Mesendoderm (in vitro differentiated cells): ENCODE data around the gene POLN.

ENCODE experiments used
- DNase-seq: peaks from one replicate; pipeline ENCODE4 v3.0.0; 2013
- H2AK5ac ChIP-seq: 2 replicates; pipeline ENCODE4 v1.6.1; 2013; ENCODE audit warnings: low read length, inconsistent platforms
- H2BK120ac ChIP-seq: 2 replicates; pipeline ENCODE4 v1.6.1; 2013; ENCODE audit warnings: low read depth, mild to moderate bottlenecking, low read length, moderate library complexity, mixed read lengths
- H2BK15ac ChIP-seq: replicated peaks from 2 replicates; pipeline ENCODE4 v1.6.1; 2013; ENCODE audit warnings: low read depth, mild to moderate bottlenecking, moderate library complexity
- H2BK5ac ChIP-seq: 2 replicates; pipeline ENCODE4 v1.6.1; 2013; ENCODE audit warnings: low read length, inconsistent platforms
- H3K18ac ChIP-seq: 2 replicates; pipeline ENCODE4 v1.6.1; 2013; ENCODE audit warnings: mild to moderate bottlenecking, low read length, mixed read lengths
- H3K23ac ChIP-seq: one replicate; pipeline ENCODE4 v1.6.1; 2013; ENCODE audit warnings: low read length
- H3K27ac ChIP-seq: 2 replicates; pipeline ENCODE4 v1.5.1; 2013; ENCODE audit warnings: low read depth, mild to moderate bottlenecking, inconsistent platforms, low read length, moderate library complexity
- H3K27me3 ChIP-seq: 2 replicates; pipeline ENCODE4 v1.6.1; 2013; ENCODE audit warnings: low read length, control low read depth, mild to moderate bottlenecking, inconsistent platforms; ENCODE audit not compliant: insufficient read depth, poor library complexity
- H3K36me3 ChIP-seq: 2 replicates; pipeline ENCODE4 v1.6.1; 2013; ENCODE audit warnings: low read length, inconsistent platforms; ENCODE audit not compliant: control insufficient read depth, insufficient read depth
- H3K4ac ChIP-seq: one replicate; pipeline ENCODE4 v1.6.1; 2013; ENCODE audit warnings: low read depth, mild to moderate bottlenecking, low read length, moderate library complexity
- H3K4me1 ChIP-seq: 2 replicates; pipeline ENCODE4 v1.6.1; 2013; ENCODE audit warnings: low read depth, low read length, inconsistent platforms; ENCODE audit not compliant: control insufficient read depth
- H3K4me2 ChIP-seq: 2 replicates; pipeline ENCODE4 v1.6.1; 2013; ENCODE audit warnings: low read length
- H3K4me3 ChIP-seq: 2 replicates; pipeline ENCODE4 v1.5.1; 2013; ENCODE audit warnings: mild to moderate bottlenecking, low read length
- H3K56ac ChIP-seq: one replicate; pipeline ENCODE4 v1.6.1; 2013; ENCODE audit warnings: low read length
- H3K79me1 ChIP-seq: 2 replicates; pipeline ENCODE4 v1.6.1; 2013; ENCODE audit warnings: low read length, inconsistent platforms
- H3K79me2 ChIP-seq: 2 replicates; pipeline ENCODE4 v1.6.1; 2013; ENCODE audit warnings: mild to moderate bottlenecking, low read length; ENCODE audit not compliant: control insufficient read depth, insufficient read depth
- H3K9ac ChIP-seq: 2 replicates; pipeline ENCODE4 v1.6.1; 2013; ENCODE audit warnings: low read length, inconsistent platforms
- H4K5ac ChIP-seq: one replicate; pipeline ENCODE4 v1.6.1; 2013; ENCODE audit warnings: low read length
- H4K8ac ChIP-seq: one replicate; pipeline ENCODE4 v1.6.1; 2013; ENCODE audit warnings: low read depth, mild to moderate bottlenecking, control low read depth, low read length, moderate library complexity
- WGBS: extraction: QIAGEN DNeasy Blood & Tissue Kit; methylation state at CpG from one replicate; pipeline ENCODE4 v1.1.7; 2013; ENCODE audit warnings: low lambda C conversion rate, missing lambda C conversion rate; ENCODE audit not compliant: insufficient coverage; ENCODE audit errors: extremely low coverage; 5-methylcytosine and 5-hydroxymethylcytosine counted together

The POLN gene

DNA sequence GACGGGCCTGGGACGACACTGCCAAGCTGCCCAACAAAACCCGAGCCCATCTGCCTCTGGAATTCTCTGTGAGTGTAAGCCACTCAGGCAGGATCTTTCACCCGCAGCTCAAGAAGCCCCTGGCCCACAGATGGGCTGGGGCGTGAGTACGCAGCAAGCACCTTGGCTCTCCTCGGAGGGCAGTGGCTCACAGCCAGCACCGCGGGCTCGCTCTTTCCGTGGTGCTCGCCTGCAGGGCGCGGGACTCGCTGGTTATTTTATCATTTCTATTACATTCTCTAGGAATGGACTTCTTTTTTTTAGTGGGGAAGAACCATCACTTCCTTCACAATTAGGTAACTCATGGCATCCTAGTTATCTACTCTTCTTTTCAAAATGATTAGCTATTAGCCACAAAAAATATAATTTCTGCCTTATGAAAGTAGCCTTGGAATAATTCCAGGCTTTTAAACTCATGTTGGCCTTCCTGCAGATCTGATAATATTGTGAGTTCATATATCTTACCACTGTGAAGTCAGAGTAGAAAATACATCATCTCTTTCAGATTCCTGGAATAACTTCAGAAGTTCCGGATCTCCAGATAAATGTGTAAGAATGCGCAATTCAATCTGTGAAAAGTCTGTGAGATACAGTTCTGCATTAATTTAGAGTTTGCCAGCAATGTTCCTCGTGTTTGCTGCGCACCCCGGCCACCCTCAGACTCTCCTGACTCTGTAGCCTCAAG, 114.2 kb downstream of the POLN start:
- no peaks in the 10 kb centered on the region for H3K36me3 ChIP-seq
- no peak overlapping the region for H4K5ac ChIP-seq
- H3K79me2 ChIP-seq: no peaks in the 10 kb centered on the region
- H3K27ac ChIP-seq: no peak overlapping the region
- no peak overlapping the region for H3K18ac ChIP-seq
- no peak overlapping the region for H3K23ac ChIP-seq
- H3K27me3 ChIP-seq: peaks cover 2% of the 10 kb centered on the region
- H3K4me3 ChIP-seq: no peak overlapping the region
- no peak for DNase-seq
- no peak overlapping the region for H2BK120ac ChIP-seq
- H3K4me2 ChIP-seq: no peak overlapping the region
- no peak overlapping the region for H3K56ac ChIP-seq
- no peak overlapping the region for H2AK5ac ChIP-seq
- no peaks in the 10 kb centered on the region for H3K4me1 ChIP-seq
- H3K79me1 ChIP-seq: no peaks in the 10 kb centered on the region
- whole genome bisulfite sequencing: no CpG with 5 or more reads among the region's 20 CpGs
- no peak overlapping the region for H4K8ac ChIP-seq
- no peak overlapping the region for H3K4ac ChIP-seq
- no peak overlapping the region for H2BK15ac ChIP-seq
- H2BK5ac ChIP-seq: no peak overlapping the region
- no peak overlapping the region for H3K9ac ChIP-seq

DNA sequence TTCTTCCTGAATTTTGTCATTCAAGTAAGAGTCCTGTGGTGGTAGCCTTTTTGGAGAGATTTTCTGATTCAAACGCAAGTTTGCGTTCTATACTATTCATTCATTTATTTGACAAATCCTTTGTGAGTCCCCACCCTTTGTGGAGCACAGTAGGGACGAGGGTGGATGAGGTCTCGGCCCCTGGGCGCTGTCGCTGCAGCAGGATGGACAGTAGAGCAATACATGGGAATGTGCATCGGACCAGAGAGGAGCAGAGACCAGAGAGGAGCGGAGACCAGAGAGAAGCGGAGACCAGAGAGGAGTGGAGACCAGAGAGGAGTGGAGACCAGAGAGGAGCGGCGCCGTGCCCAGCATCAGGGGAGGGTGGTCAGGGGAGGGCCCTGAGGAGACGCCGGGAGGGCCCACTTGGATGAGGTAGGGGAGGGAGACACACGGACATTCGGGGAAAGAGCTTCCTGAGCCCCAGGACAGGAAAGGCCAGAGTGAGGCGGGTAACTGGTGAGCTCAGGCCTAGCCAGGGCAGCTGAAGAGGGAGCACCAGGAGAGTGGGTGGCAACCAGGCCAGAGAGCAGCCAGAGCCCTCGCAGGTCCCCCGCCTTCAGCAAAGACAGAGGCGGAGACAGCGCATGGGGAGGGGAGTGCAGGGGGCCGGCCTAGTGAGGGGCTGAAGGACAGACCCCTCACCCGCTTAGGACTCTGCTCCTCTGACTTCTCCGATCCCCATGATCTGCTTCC, 115.4 kb downstream of the POLN start:
- WGBS: no CpG with 5 or more reads among the region's 24 CpGs
- Histone ChIP-seq H3K18ac (no peak overlapping the region), H4K8ac (no peak overlapping the region), H3K4me1 (no peaks in the 10 kb centered on the region), H3K4me2 (no peak overlapping the region), H3K9ac (no peak overlapping the region), H3K23ac (no peak overlapping the region), H3K4ac (no peak overlapping the region), H3K79me2 (no peaks in the 10 kb centered on the region), H3K56ac (no peak overlapping the region), H4K5ac (no peak overlapping the region), H2BK15ac (no peak overlapping the region), H2BK120ac (no peak overlapping the region), H3K27ac (no peak overlapping the region), H3K4me3 (no peak overlapping the region), H3K36me3 (no peaks in the 10 kb centered on the region), H3K27me3 (no peaks in the 10 kb centered on the region), H2BK5ac (no peak overlapping the region), H3K79me1 (no peaks in the 10 kb centered on the region), H2AK5ac (no peak overlapping the region)
- DNase-seq: no peak

DNA sequence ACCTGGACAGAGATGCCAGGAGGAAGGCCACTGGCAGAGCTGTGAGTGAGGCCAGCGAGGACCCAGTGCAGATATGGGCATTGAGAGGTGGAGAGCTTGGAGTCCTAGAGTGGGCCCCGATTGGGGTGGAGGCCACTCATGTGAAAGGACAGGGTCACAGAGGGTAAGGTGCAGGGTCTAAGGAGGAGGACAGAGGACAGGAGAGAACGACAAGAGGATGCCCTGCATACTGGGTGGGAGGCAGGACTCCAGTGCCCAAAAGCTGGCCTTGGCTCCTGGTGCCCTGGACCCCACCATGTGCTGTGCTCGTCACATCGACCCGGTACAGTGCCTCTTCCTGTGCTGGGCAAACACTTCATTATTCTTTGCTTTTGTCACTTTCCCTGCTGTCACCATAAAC, 116.1 kb downstream of the POLN start:
- DNase-seq: no peak
- Histone ChIP-seq H3K23ac (no peak overlapping the region), H3K27me3 (no peaks in the 10 kb centered on the region), H3K79me1 (no peaks in the 10 kb centered on the region), H3K4me2 (no peak overlapping the region), H2BK5ac (no peak overlapping the region), H2BK120ac (no peak overlapping the region), H2BK15ac (no peak overlapping the region), H3K36me3 (no peaks in the 10 kb centered on the region), H3K27ac (no peak overlapping the region), H3K79me2 (no peaks in the 10 kb centered on the region), H3K4me3 (no peak overlapping the region), H3K9ac (no peak overlapping the region), H3K18ac (no peak overlapping the region), H2AK5ac (no peak overlapping the region), H4K8ac (no peak overlapping the region), H4K5ac (no peak overlapping the region), H3K56ac (no peak overlapping the region), H3K4ac (no peak overlapping the region), H3K4me1 (no peaks in the 10 kb centered on the region)
- WGBS: no CpG with 5 or more reads among the region's 6 CpGs

DNA sequence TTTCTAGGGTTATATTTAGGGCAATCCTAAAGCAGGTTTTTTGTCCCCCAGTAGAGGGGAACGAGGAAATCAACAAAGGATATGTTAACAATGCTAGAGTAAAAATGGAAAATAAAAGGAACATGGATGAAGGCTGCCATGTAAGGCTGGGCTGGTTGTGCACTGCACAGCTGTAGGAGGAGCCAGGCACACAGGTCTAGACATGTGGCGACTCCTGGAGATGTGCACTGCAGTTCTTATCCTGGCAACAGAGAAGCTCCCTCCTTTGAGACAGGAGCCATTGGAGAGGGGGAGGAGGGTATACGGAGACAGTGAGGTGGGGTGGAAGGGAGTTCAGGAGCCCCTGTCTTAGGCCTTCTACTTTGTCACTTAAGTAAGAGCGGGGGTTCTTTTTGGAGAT, 116.9 kb downstream of the POLN start:
- WGBS: no CpG with 5 or more reads among the region's 4 CpGs
- Histone ChIP-seq H3K79me2 (no peaks in the 10 kb centered on the region), H3K18ac (no peak overlapping the region), H2BK5ac (no peak overlapping the region), H3K23ac (no peak overlapping the region), H3K9ac (no peak overlapping the region), H3K27ac (no peak overlapping the region), H2BK120ac (no peak overlapping the region), H2BK15ac (no peak overlapping the region), H3K4me3 (no peak overlapping the region), H4K5ac (no peak overlapping the region), H3K4me2 (no peak overlapping the region), H2AK5ac (no peak overlapping the region), H3K36me3 (no peaks in the 10 kb centered on the region), H4K8ac (no peak overlapping the region), H3K4me1 (no peaks in the 10 kb centered on the region), H3K79me1 (no peaks in the 10 kb centered on the region), H3K56ac (no peak overlapping the region), H3K4ac (no peak overlapping the region), H3K27me3 (no peaks in the 10 kb centered on the region)
- DNase-seq: no peak

DNA sequence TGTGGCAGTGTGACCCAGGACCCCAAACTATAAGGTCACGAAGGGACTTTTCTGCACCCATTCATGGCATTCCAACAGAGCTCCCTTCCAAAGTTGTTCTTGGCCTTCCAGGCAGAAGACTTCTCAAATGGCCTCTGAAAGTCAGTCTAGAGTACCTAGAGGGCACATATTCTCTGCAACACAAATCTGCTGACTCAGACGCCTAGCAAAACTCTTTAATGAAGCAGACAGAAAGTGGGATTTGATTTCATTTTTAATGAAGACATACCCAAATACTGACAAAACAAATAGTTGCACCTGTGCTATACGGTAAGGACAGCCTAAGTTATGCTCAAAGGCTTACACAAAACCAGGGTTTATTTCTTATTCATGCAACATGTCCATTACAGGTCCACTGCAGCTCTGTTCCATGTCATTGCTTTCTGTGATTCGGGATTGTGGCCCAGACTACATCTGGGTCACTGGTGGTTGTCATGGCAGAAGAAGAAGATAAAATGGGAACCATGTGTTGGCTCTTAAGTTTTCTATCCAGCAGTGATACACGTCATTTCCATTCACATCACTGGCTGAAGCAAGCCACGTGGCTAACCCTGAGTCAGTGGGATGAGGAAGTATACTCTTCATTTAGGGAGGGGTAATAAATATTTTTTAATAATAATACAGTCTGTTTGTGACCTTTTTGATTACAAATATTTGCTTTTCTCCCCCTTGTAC, 125.1 kb downstream of the POLN start:
- no peaks in the 10 kb centered on the region for H3K79me1 ChIP-seq
- no peak overlapping the region for H2BK120ac ChIP-seq
- H3K36me3 ChIP-seq: no peaks in the 10 kb centered on the region
- no peak overlapping the region for H3K23ac ChIP-seq
- no peak for DNase-seq
- no peak overlapping the region for H3K4me2 ChIP-seq
- no peak overlapping the region for H3K56ac ChIP-seq
- no peaks in the 10 kb centered on the region for H3K79me2 ChIP-seq
- H3K27me3 ChIP-seq: peaks cover 2% of the 10 kb centered on the region
- H3K9ac ChIP-seq: no peak overlapping the region
- H4K5ac ChIP-seq: no peak overlapping the region
- H2BK5ac ChIP-seq: no peak overlapping the region
- no peak overlapping the region for H3K4ac ChIP-seq
- no peak overlapping the region for H2AK5ac ChIP-seq
- WGBS: no CpG with 5 or more reads among the region's 6 CpGs
- H3K27ac ChIP-seq: no peak overlapping the region
- no peak overlapping the region for H4K8ac ChIP-seq
- no peak overlapping the region for H3K4me3 ChIP-seq
- H3K18ac ChIP-seq: no peak overlapping the region
- H2BK15ac ChIP-seq: no peak overlapping the region
- no peaks in the 10 kb centered on the region for H3K4me1 ChIP-seq
